A549 (cell line): ENCODE measurements around the gene SRCAP. TPM values are rescaled to one million over a fixed set of nuclear protein-coding genes. Genes with fewer than 3 reads are reported as not detected.

Source experiments
- ATAC-seq, 2 experiments: fragments of 200-7000 bp in 1 of 2; fragments of >200 bp in 1 of 2; cut with Nextera tagmentation in 1 of 2; cut with Tn5 transposase in 1 of 2; 3 replicates each; pipeline versions ENCODE4 v1.8.0 to v1.9.1; 2018 to 2020; ENCODE audit warnings: mild to moderate bottlenecking in 1 of 2, moderate library complexity in 1 of 2
- CTCF ChIA-PET: fragments of 300-600 bp; sonication (Branson Sonifier 250); formaldehyde crosslinking; extraction: SDS; loops from one replicate; lab custom pipeline; 2021; ENCODE audit warnings: antibody characterized with exemption, inconsistent platforms; lab: Yijun Ruan, JAX
- POLR2A ChIA-PET: fragments of 350-600 bp; formaldehyde crosslinking; extraction: SDS; loops from one replicate; lab custom pipeline; 2021; ENCODE audit warnings: antibody characterized with exemption, inconsistent platforms; lab: Yijun Ruan, JAX
- DNase-seq, 2 experiments: peaks; one replicate each; pipeline versions ENCODE4 v3.0.0 to v3.0.0-alpha.2; 2011 to 2016; ENCODE audit warnings: low read depth in 1 of 2, low spot score in 1 of 2
- FAIRE-seq: peaks from 2 replicates; lab custom pipeline; 2011; peaks lifted over from hg19 to GRCh38; lab: Jason Lieb, UNC
- H3K27ac ChIP-seq, 2 experiments: fragments of >200 bp; sonication (Bioruptor Twin); formaldehyde crosslinking; 3 replicates each; pipeline ENCODE4 v1.5.1; 2016 to 2017
- H3K4me1 ChIP-seq: fragments of >200 bp; sonication (Bioruptor Twin); formaldehyde crosslinking; 3 replicates; pipeline ENCODE4 v1.6.1; 2016
- H3K4me2 ChIP-seq: fragments of >200 bp; sonication (Bioruptor Twin); formaldehyde crosslinking; 3 replicates; pipeline ENCODE4 v1.6.1; 2016
- H3K4me3 ChIP-seq: fragments of >200 bp; sonication (Bioruptor Twin); formaldehyde crosslinking; 3 replicates; pipeline ENCODE4 v1.5.1; 2016
- H3K9me3 ChIP-seq: fragments of >200 bp; sonication (Bioruptor Twin); formaldehyde crosslinking; 3 replicates; pipeline ENCODE4 v1.6.1; 2016
- ATOH8 ChIP-seq: fragments of 250-450 bp; sonication (Bioruptor Pico); IDR thresholded peaks from 2 replicates; pipeline ENCODE4 v1.5.0; 2020; ENCODE audit warnings: low read depth, mild to moderate bottlenecking, moderate library complexity
- BHLHE40 ChIP-seq: IDR thresholded peaks from 2 replicates; pipeline ENCODE4 v1.6.1; 2012; ENCODE audit warnings: low read depth, low read length, inconsistent platforms
- CEBPB ChIP-seq, 2 experiments: fragments of >200 bp in 1 of 2; sonication (Bioruptor Twin) in 1 of 2; formaldehyde crosslinking in 1 of 2; IDR thresholded peaks; 2 replicates each; pipeline ENCODE4 v1.6.1; 2012 to 2016
- CTCF ChIP-seq: fragments of >200 bp; sonication (Bioruptor Twin); formaldehyde crosslinking; IDR thresholded peaks from 3 replicates; pipeline ENCODE4 v1.5.1; 2016
- E2F6 ChIP-seq: IDR thresholded peaks from 2 replicates; pipeline ENCODE4 v1.6.1; 2012; ENCODE audit warnings: low read depth, borderline replicate concordance
- FOSB ChIP-seq: fragments of 250-450 bp; sonication (Bioruptor Pico); IDR thresholded peaks from 2 replicates; pipeline ENCODE4 v1.5.0; 2020; ENCODE audit warnings: mild to moderate bottlenecking, moderate library complexity
- HDAC2 ChIP-seq: fragments of 200-600 bp; sonication (generic); IDR thresholded peaks from 2 replicates; pipeline ENCODE4 v1.6.1; 2016
- HES2 ChIP-seq: fragments of >200 bp; sonication (Bioruptor Twin); formaldehyde crosslinking; IDR thresholded peaks from 2 replicates; pipeline ENCODE4 v1.6.1; 2016
- MAZ ChIP-seq: fragments of 150-350 bp; IDR thresholded peaks from 2 replicates; pipeline ENCODE4 v1.6.1; 2014; ENCODE audit warnings: antibody characterized with exemption, low read depth, low read length, borderline replicate concordance
- NPAS2 ChIP-seq: fragments of 250-450 bp; sonication (Bioruptor Pico); IDR thresholded peaks from 2 replicates; pipeline ENCODE4 v1.8.0; 2022; ENCODE audit warnings: mild to moderate bottlenecking, moderate library complexity, borderline replicate concordance
- PHF8 ChIP-seq: fragments of 200-600 bp; sonication (generic); IDR thresholded peaks from 2 replicates; pipeline ENCODE4 v1.6.1; 2016; ENCODE audit warnings: low read depth, mild to moderate bottlenecking, antibody characterized with exemption, moderate library complexity, borderline replicate concordance
- RFX5 ChIP-seq: fragments of 450-650 bp; IDR thresholded peaks from 2 replicates; pipeline ENCODE4 v1.7.1; 2014; ENCODE audit warnings: antibody characterized with exemption, mild to moderate bottlenecking, moderate library complexity
- SREBF2 ChIP-seq: fragments of 450-650 bp; IDR thresholded peaks from 2 replicates; pipeline ENCODE4 v1.6.1; 2014; ENCODE audit warnings: mild to moderate bottlenecking, moderate library complexity
- TFCP2L1 ChIP-seq: fragments of 250-450 bp; sonication (Bioruptor Pico); IDR thresholded peaks from 2 replicates; pipeline ENCODE4 v1.5.0; 2021; ENCODE audit warnings: mild to moderate bottlenecking
- TP53 ChIP-seq: fragments of 250-450 bp; sonication (Bioruptor Pico); IDR thresholded peaks from 2 replicates; pipeline ENCODE4 v1.5.0; 2021; ENCODE audit warnings: mild to moderate bottlenecking, moderate library complexity
- ZFP36 ChIP-seq: fragments of 450-650 bp; IDR thresholded peaks from 2 replicates; pipeline ENCODE4 v1.6.1; 2014; ENCODE audit warnings: borderline replicate concordance; ENCODE audit not compliant: partially characterized antibody
- ZNF302 ChIP-seq: fragments of 250-450 bp; sonication (Bioruptor Pico); IDR thresholded peaks from 2 replicates; pipeline ENCODE4 v1.9.0; 2021; ENCODE audit warnings: inconsistent platforms, mild to moderate bottlenecking, moderate library complexity
- WGBS: methylation state at CpG from one replicate; pipeline ENCODE4 v1.1.6; 2017; ENCODE audit errors: missing lambda C conversion rate; 5-methylcytosine and 5-hydroxymethylcytosine counted together
- polyA plus RNA-seq, 4 experiments: library from polyadenylated mRNA; depleted of rRNA in 3 of 4; stranded (reverse); fragments of >200 nt; fragmentation: RNase III in 1 of 4; extraction: RNeasy Plus Mini Kit Qiagen cat#74134 plus additional on column Dnase treatment in 1 of 4; gene quantifications; 2 replicates in 3 of 4; 3 replicates in 1 of 4; pipeline ENCODE4 v1.2.3, GENCODE V29; 2011 to 2017

The SRCAP gene
- polyA plus RNA-seq, 2 of the 4 experiments (the other 2 are of a cell fraction) = 6.2 to 19.9 TPM

- peak; percentile 95 for TF ChIP-seq PHF8
- TF ChIP-seq E2F6 = peak; percentile 33; the same call in 1 of the 2 replicates
- peak; percentile 67; the same call in 1 of the 2 replicates for TF ChIP-seq FOSB
- TF ChIP-seq ZFP36 = no peak
- TF ChIP-seq MAZ = peak; percentile 73; the same call in 1 of the 2 replicates
- TF ChIP-seq TFCP2L1 (CRISPR knock-in tag) = peak; percentile 96
- no peak for TF ChIP-seq ATOH8
- TF ChIP-seq, all 56 proteins: peak for 14
Observed at GRCh38 chr16:30698139-30698815, 694 bp upstream of the SRCAP start (continued).

GRCh38 chr16:30699615-30700099 is 686 bp downstream of the SRCAP start:
- POLR2A ChIA-PET = interaction anchor here (0.9 to 2.4 kb wide), 2 partner anchors 41 to 48 kb away, joined by 3 to 7 read pairs; partner anchors contain the start of genes FBRS and PHKG2
- no peak for DNase-seq

GRCh38 chr16:30700491-30700890 is 1.5 kb downstream of the SRCAP start:
- H3K4me1 ChIP-seq = peaks cover 15% of the 10 kb centered on the region
- no peak for FAIRE-seq
- ATAC-seq = no peak
- ChIA-PET POLR2A (interaction anchor here (1.2 kb wide), 1 partner anchor 74 kb away, joined by 3 read pairs; no protein-coding TSS in a partner anchor), CTCF (interaction anchor here (0.8 kb wide), 1 partner anchor 22 kb away, joined by 3 read pairs; no protein-coding TSS in a partner anchor)
- peak overlapping the region; percentile 94 for H3K4me2 ChIP-seq
- no peak for DNase-seq
- no peaks in the 10 kb centered on the region for H3K9me3 ChIP-seq
- H3K4me3 ChIP-seq = peak overlapping the region; percentile 90; the same call in 2 of the 3 replicates
- 52% methylated on average over 9 of the region's 9 CpGs for WGBS
- TF ChIP-seq BHLHE40 (no peak), CTCF (no peak), HDAC2 (no peak)
- H3K27ac ChIP-seq = peak overlapping the region in 1 of 2 experiments; percentile 7; a peak in 2 of 6 replicates

More at GRCh38 chr16:30699615-30700099, 686 bp downstream of the SRCAP start:
- FAIRE-seq (no peak), ATAC-seq (no peak)
- Histone ChIP-seq H3K4me2 (peak overlapping the region; percentile 94), H3K4me1 (peaks cover 15% of the 10 kb centered on the region), H3K4me3 (peak overlapping the region; percentile 90), H3K27ac (peak overlapping the region; percentile 97 to 99), H3K9me3 (no peaks in the 10 kb centered on the region)
- TF ChIP-seq ZNF302 (CRISPR knock-in tag) = no peak
- TF ChIP-seq NPAS2 = no peak
- no peak for TF ChIP-seq RFX5
- TF ChIP-seq ZFP36 = no peak
- TF ChIP-seq BHLHE40 = no peak
- TF ChIP-seq HES2 = no peak
- no peak for TF ChIP-seq SREBF2
- TF ChIP-seq TP53 = no peak
- no peak for TF ChIP-seq E2F6
- TF ChIP-seq CEBPB (IDR thresholded peaks at IDR 0.05) = no peak
- 15% methylated on average over 8 of the region's 8 CpGs for WGBS
- CTCF ChIA-PET = no interaction called here
